Brain microvascular endothelial cell (primary cell): ENCODE data around the gene FAXC.
"Not testable (repeated sequence)": the region's sequence is repeated elsewhere in the genome, so short reads cannot be mapped to it uniquely, and the experiment has no call there.

Experiments used
- DNase-seq: peaks from one replicate; pipeline ENCODE4 v3.0.0-alpha.2; 2020
- H3K27ac ChIP-seq: fragments of 250-450 bp; sonication (Bioruptor Pico); 2 replicates; pipeline ENCODE4 v1.5.1; 2020; ENCODE audit warnings: mild to moderate bottlenecking, moderate library complexity
- H3K27me3 ChIP-seq: fragments of 250-450 bp; sonication (Bioruptor Pico); replicated peaks from 2 replicates; pipeline ENCODE4 v1.5.1; 2020; ENCODE audit warnings: mild to moderate bottlenecking
- H3K36me3 ChIP-seq: fragments of 250-450 bp; sonication (Bioruptor Pico); replicated peaks from 2 replicates; pipeline ENCODE4 v1.5.1; 2020; ENCODE audit warnings: mild to moderate bottlenecking
- H3K4me3 ChIP-seq: 2 replicates; pipeline ENCODE4 v1.5.1; 2011; ENCODE audit warnings: low read depth, mild to moderate bottlenecking, control low read depth, low read length, moderate library complexity
- CTCF ChIP-seq: IDR thresholded peaks from 2 replicates; pipeline ENCODE4 v1.5.1; 2011; ENCODE audit warnings: low read depth, mild to moderate bottlenecking, moderate library complexity, low read length, control low read depth, inconsistent platforms; ENCODE audit errors: missing control alignments
- in situ Hi-C: cut with HindIII; loops from 2 replicates; pipeline ENCODE4 v1.10.0; 2017; ENCODE audit warnings: low sequenced_read_pairs, low pct_ligation_motif_present

The FAXC gene

DNA sequence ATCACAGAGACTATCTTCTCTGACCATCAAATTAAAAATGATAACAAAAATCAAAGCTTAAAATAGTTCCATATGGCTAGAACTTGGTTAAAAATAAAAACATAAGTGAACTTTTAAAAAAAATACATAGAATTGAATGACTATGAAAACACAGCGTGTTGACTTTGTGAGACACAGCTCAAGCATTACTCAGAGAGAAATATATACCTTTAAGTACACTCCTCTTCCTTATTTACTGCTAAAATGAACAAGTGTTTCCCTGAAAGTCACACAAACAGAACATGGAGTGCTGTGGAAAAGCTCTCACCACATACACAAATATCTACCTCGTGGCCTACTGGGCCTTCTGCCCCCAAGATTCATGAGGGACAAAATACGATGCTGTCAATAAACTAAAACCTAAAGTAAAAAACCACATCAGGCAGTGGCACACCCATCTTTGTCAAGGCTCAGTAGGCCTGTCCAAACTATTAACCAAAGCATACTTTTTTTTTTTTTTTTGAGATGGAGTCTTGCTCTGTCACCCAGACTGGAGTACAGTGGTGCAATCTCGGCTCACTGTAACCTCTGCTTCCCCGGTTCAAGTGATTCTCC lies 7.5 kb downstream of the FAXC start:
- in situ Hi-C loops = no loop called here
- no peak overlapping the region for H3K4me3 ChIP-seq
- TF ChIP-seq CTCF = no peak
- no peak for DNase-seq
- H3K36me3 ChIP-seq = no peaks in the 10 kb centered on the region
- no peak overlapping the region for H3K27ac ChIP-seq
- H3K27me3 ChIP-seq = no peaks in the 10 kb centered on the region

GRCh38 chr6:99338188-99338587 lies 11.3 kb downstream of the FAXC start:
- DNase-seq = no peak
- in situ Hi-C loops = no loop called here
- Histone ChIP-seq H3K27me3 (no peaks in the 10 kb centered on the region), H3K36me3 (no peaks in the 10 kb centered on the region), H3K27ac (no peak overlapping the region), H3K4me3 (no peak overlapping the region)
- TF ChIP-seq CTCF = no peak

DNA sequence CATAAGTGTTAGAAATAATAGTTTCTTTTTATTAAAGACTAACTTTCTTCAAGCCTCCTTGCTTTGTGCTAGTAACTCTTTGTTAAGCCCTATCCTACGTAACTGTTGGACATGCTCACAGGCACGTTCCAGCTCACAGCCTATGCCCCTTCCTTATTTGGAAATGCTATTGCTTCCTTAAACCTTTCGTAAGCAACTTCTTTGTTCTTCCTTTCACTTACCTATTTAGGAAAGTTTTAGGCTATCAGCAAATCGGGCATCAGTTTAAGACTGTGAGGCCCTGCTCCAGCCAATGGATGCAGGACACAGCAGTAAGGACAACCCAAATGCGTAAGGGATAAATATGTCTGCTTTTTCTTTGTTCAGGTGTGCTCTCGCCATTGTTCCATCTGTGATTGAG lies 14.2 kb downstream of the FAXC start:
- H3K4me3 ChIP-seq, H3K36me3 ChIP-seq, DNase-seq, H3K27ac ChIP-seq, H3K27me3 ChIP-seq, in situ Hi-C loops: not testable (repeated sequence)

- no peak overlapping the region for H3K27ac ChIP-seq
- in situ Hi-C loops = no loop called here
These were observed 14.8 kb downstream of the FAXC start for GRCh38 chr6:99334526-99335127.

GRCh38 chr6:99333068-99333467 lies 16.4 kb downstream of the FAXC start:
- no peak for TF ChIP-seq CTCF
- Histone ChIP-seq H3K27ac (no peak overlapping the region), H3K4me3 (no peak overlapping the region), H3K36me3 (no peaks in the 10 kb centered on the region), H3K27me3 (no peaks in the 10 kb centered on the region)
- in situ Hi-C loops = no loop called here
- no peak for DNase-seq

More at GRCh38 chr6:99334526-99335127, 14.8 kb downstream of the FAXC start:
- Histone ChIP-seq H3K4me3 (no peak overlapping the region), H3K27me3 (no peaks in the 10 kb centered on the region), H3K36me3 (no peaks in the 10 kb centered on the region)
- TF ChIP-seq CTCF = peak; percentile 73
- peak; percentile 68 for DNase-seq

GRCh38 chr6:99331531-99331930 lies 17.9 kb downstream of the FAXC start:
- no peaks in the 10 kb centered on the region for H3K27me3 ChIP-seq
- in situ Hi-C loops = no loop called here
- no peak for TF ChIP-seq CTCF
- H3K4me3 ChIP-seq = no peak overlapping the region
- H3K36me3 ChIP-seq = no peaks in the 10 kb centered on the region
- no peak for DNase-seq
- no peak overlapping the region for H3K27ac ChIP-seq
